Measurements from ENCODE around the gene ERBB3.
"Not testable (repeated sequence)": the region's sequence is repeated elsewhere in the genome, so short reads cannot be mapped to it uniquely, and the experiment has no call there.

ERBB3 gene

GRCh38 chr12:56114084-56114483 is 34.1 kb downstream of the ERBB3 start:
- DNase-seq (ENCODE audit: low read depth) = no peak

DNA sequence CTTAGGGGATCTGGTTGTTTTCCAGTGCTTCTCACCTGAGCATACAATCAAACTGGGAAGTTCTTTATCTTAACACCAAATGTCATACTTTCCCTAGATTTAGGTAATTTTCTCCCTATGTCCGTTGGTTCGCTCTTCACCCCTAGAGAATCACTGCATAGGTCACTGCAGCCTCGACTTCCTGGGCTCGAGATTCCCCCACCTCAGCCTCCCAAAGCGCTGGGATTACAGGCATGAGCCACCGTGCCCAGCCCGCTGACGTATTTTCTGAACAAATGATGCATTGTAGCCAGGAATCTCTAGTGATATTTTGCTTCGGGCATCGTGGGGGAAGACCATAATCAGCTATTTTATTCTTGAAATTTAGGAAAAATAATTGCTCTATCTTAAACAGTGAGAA is 35.4 kb downstream of the ERBB3 start:
- no peak for DNase-seq (ENCODE audit: low read depth)

- DNase-seq (ENCODE audit: low read depth) = peak; percentile 91
Measured at GRCh38 chr12:56116267-56117081, 36.5 kb downstream of the ERBB3 start, which contains the start of gene RPL41. Gene RPL41 (plus strand): TSS chr12:56116633.

DNA sequence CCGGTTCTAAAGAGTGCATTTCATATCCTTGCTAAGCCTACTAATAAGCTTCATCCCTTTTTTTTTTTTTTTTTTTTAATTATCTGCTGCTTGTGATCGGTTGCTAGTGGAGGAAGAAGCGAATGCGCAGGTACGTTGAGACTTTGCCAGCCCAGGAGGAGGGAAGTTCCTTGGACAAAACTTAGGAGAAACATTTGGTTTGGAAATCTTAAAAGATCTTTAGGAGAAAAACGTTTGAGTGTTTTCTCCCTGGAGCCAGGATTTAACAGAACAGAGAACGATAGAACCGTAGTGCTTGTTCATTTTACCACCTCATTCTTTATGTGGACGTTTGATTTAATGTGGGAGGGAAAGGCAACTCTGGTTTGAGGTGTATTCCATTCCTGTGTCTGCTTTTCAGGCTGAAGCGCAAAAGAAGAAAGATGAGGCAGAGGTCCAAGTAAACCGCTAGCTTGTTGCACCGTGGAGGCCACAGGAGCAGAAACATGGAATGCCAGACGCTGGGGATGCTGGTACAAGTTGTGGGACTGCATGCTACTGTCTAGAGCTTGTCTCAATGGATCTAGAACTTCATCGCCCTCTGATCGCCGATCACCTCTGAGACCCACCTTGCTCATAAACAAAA is 37.2 kb downstream of the ERBB3 start:
- not testable (repeated sequence) for DNase-seq (ENCODE audit: low read depth)

- peak; percentile 96 for DNase-seq (ENCODE audit: low read depth)
Measured at GRCh38 chr12:56117778-56118687, 38.1 kb downstream of the ERBB3 start, which contains the start of gene ZC3H10. Gene ZC3H10 (plus strand): TSS chr12:56118266. CDS start chr12:56120563, 2,297 bp downstream.

DNA sequence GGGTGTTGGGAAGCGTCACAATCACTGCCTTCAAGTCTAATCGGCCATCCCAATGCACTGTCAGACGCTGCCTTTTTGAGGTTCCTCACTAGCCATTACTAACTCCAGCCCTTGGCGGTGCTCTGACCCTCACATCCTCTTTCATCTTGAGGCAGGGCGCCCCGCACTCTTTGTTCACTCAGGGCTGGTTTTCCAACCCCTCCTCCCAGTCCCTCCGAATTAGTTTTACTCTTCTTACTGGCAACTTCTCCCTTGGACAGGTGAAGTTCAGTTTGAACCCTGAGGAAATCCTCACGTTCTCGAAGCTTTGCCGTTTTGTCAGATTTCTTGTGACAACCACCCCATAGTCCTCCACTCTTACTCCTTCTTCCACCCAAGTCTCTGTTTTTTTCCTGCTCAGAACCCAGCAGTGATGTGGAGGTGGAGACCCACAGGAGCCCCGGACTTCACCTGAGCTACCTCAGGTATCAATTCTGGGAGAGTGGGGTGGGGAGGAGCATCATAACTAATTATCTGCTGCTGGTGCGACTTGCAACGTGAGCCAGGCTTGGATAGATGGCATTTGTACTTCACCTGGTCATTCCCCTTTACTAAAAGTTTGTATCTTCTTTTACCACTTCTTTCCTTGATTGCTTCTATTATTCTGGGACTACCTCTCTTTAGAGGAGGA is 38.9 kb downstream of the ERBB3 start:
- no peak for DNase-seq (ENCODE audit: low read depth)

DNA sequence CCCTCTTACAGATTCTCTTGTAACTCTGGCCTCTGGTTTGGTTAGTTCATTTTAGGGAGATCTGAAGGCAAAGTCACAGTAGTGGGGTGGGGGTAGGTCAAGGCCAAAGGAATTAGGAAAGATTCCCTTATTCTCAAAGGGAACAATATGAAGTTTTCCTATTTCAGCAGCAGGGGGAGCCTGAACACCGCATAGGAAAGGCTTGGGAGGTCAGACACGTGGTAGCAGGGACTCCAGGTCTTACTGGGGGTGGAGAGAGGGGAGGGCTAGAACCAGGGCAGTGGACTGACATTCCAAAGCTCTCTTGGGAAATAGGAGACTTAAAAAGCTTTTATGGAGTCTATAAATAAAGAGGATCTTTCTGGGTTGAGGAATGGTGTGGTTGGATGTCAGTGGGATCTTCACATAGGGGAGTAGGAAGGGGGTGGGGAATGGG is 39.4 kb downstream of the ERBB3 start:
- DNase-seq (ENCODE audit: low read depth) = peak; percentile 40

GRCh38 chr12:56120158-56120846 is 40.3 kb downstream of the ERBB3 start:
- no peak for DNase-seq (ENCODE audit: low read depth)

DNA sequence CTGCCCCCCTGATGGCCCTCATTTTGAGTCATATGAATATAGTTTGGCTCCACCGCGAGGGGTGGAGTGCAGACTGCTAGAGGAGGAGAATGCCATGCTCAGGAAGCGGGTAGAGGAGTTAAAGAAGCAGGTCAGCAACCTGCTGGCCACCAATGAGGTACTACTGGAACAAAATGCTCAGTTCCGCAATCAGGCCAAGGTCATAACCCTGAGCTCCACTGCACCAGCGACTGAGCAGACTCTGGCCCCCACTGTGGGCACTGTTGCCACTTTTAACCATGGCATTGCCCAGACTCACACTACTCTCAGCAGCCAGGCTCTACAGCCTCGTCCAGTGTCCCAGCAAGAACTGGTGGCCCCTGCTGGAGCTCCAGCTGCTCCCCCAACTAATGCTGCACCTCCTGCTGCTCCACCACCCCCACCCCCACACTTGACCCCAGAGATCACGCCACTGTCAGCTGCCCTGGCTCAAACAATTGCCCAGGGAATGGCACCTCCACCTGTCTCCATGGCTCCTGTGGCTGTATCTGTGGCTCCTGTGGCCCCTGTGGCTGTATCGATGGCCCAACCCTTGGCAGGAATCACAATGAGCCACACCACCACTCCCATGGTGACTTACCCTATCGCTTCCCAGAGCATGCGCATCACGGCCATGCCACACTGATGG is 41.4 kb downstream of the ERBB3 start:
- DNase-seq (ENCODE audit: low read depth) = no peak

- DNase-seq (ENCODE audit: low read depth) = no peak
Measured at GRCh38 chr12:56122637-56123036, 42.7 kb downstream of the ERBB3 start.

DNA sequence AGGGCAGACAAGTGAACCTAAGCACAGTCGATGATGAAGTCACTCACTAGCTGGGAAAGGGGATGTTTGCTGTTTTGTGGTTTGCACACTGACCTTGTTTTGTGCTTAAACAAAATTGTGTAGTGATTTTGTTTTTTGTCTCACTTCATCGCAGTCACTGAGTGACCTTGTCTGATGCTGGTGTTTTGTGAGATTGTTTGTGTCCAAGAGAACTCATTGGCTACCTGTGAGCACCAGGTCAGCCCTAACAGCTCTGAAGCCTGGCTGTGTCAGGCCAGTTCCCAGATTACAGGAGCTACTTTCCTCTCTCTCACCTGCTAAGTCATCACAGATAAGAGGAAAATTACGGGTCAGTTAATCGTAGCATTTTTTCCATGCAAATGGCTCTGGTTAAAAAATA is 44.2 kb downstream of the ERBB3 start:
- no peak for DNase-seq (ENCODE audit: low read depth)

GRCh38 chr12:56126732-56127239 is 46.8 kb downstream of the ERBB3 start:
- DNase-seq (ENCODE audit: low read depth) = no peak

GRCh38 chr12:56127485-56127887 is 47.5 kb downstream of the ERBB3 start:
- DNase-seq (ENCODE audit: low read depth) = no peak

GRCh38 chr12:56127888-56128669 is 48.1 kb downstream of the ERBB3 start, which contains the start of gene ESYT1:
Gene ESYT1 (plus strand): TSS chr12:56128267. CDS start chr12:56128320, 53 bp downstream.
- DNase-seq (ENCODE audit: low read depth) = peak; percentile 98

GRCh38 chr12:56128670-56129205 is 48.8 kb downstream of the ERBB3 start:
- DNase-seq (ENCODE audit: low read depth) = no peak

DNA sequence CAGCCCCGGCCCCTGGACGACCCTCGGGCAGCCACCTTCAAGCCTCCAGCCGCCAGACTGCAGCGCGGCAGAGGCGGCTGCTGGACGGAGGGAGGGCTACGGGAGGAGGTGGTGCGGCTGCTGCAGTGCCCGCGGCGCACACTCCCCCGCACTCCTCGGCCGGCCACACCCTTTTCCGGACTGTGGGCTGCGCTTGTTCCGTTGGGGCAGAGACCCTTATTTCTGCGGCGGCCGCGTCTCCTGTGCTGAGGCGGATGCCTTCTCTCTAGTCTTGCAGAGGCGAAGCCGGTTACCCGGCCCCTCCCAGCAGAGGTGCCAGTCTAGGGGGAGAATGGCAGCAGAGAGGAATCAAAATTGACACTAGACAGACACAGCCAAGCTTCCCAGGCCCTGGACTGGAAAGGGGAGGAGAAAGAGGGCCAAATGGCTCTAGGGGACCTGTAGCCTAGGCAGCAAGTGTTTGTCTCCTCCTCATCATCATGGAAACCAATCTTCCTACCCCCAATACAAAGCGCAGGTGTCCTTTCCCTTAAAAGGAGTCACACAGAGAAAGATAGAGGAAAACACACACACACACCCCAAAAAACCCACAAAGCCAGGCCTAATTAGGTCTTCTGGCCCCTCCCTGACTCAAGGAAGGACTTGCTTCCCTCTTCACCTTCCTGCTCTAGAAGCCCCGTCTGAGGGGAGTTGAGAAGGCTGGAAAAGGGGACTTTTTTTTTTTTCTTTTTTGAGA is 49.4 kb downstream of the ERBB3 start:
- DNase-seq (ENCODE audit: low read depth) = peak; percentile 42

DNA sequence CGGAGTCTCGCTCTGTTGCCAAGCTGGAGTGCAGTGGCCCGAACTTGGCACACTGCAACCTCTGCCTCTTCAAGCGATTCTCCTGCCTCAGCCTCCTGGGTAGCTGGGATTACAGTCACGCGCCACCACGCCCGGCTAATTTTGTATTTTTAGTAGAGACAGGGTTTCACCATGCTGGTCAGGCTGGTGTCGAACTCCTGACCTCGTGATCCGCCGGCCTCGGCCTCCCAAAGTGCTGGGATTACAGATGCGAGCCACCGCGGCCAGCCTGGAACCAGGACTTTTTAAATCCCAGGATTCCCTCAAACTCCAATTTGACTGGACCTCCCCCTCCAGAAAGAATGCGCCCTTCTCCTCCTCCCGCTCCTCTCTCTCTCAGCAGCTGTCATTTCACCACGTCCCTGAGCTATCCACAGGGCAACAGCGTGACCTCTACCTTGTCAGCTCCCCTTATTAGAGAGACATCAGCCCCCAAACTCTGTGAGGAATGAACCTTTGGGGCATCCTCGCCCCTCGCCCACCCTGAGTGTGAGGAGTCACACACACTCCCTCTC is 50.1 kb downstream of the ERBB3 start:
- no peak for DNase-seq (ENCODE audit: low read depth)

DNA sequence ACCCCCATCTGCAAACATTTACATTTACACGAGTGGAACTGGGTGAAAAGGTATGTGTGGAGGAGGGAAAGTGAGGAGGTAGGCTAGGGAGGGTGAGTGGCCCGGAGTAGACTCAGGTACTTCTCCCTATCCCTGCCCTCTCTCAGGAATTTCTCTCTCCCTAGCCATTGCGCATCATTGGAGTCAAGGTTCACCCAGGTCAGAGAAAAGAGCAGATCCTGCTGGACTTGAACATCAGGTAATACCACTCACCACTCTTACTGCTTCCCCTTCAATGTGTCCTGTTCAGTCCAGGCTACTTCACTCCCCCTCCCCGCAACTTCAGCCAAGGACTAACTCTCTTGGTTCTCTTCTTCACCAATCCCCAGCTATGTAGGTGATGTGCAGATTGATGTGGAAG is 50.9 kb downstream of the ERBB3 start:
- no peak for DNase-seq (ENCODE audit: low read depth)

Data from T follicular helper cell (primary cell).